ENCODE measurements around the gene MESD. TPM values are rescaled to one million over a fixed set of nuclear protein-coding genes. Genes with fewer than 3 reads are reported as not detected.

The MESD gene
- total and polyA plus RNA-seq, 9 of the 15 experiments (the other 6 are each of a cell fraction or from before 2014, with no cell fraction given), result 11.3 to 39.7 (median 22.8) TPM

- peak; percentile 48; the same call in 1 of the 2 replicates for TF ChIP-seq JUND (IDR thresholded peaks at IDR 0.05; ENCODE audit: borderline replicate concordance, low read depth, low read length)
- TF ChIP-seq JUND (tag; IDR thresholded peaks at IDR 0.05; ENCODE audit: borderline replicate concordance, low read depth, low read length), result peak; percentile 37; the same call in 1 of the 3 replicates
- no peak for TF ChIP-seq FOXJ2 (tag; IDR thresholded peaks at IDR 0.05)
- peak; percentile 58 for TF ChIP-seq MEIS2 (IDR thresholded peaks at IDR 0.05; ENCODE audit: partially characterized antibody)
- TF ChIP-seq SP2 (IDR thresholded peaks at IDR 0.05; ENCODE audit: extremely low read depth, low read depth, low read length, poor library complexity, severe bottlenecking), result no peak
- no peak for TF ChIP-seq GTF2B (IDR thresholded peaks at IDR 0.05; ENCODE audit: extremely low read depth, insufficient read length)
- no peak for TF ChIP-seq RBFOX2 (IDR thresholded peaks at IDR 0.05; ENCODE audit: low read depth, low read length)
- TF ChIP-seq ATF7 (IDR thresholded peaks at IDR 0.05), result peak; percentile 33; the same call in 1 of the 2 replicates
- no peak for TF ChIP-seq CHCHD3 (CRISPR knock-in tag; IDR thresholded peaks at IDR 0.05)
- no peak for TF ChIP-seq ZNF583 (CRISPR knock-in tag; IDR thresholded peaks at IDR 0.05)
- no peak for TF ChIP-seq ZNF23 (CRISPR knock-in tag; IDR thresholded peaks at IDR 0.05)
- TF ChIP-seq ZNF740 (CRISPR knock-in tag; IDR thresholded peaks at IDR 0.05), result no peak
- no peak for TF ChIP-seq ZNF740 (tag; IDR thresholded peaks at IDR 0.05)
- TF ChIP-seq SUPT5H (IDR thresholded peaks at IDR 0.05), result no peak
- TF ChIP-seq VEZF1 (CRISPR knock-in tag; IDR thresholded peaks at IDR 0.05), result peak; percentile 47; the same call in 1 of the 2 replicates
- TF ChIP-seq ZNF165 (CRISPR knock-in tag; IDR thresholded peaks at IDR 0.05; ENCODE audit: borderline replicate concordance), result no peak
- no peak for TF ChIP-seq ZBTB33 (CRISPR knock-in tag; IDR thresholded peaks at IDR 0.05)
- TF ChIP-seq SMARCE1 (IDR thresholded peaks at IDR 0.05), result peak; percentile 82
- TF ChIP-seq EP300 (IDR thresholded peaks at IDR 0.05; ENCODE audit: low read length), result peak; percentile 81
- 0 out of 2 replicates have a peak, but pooled peaks have one; percentile 27 for TF ChIP-seq PTBP1 (IDR thresholded peaks at IDR 0.05; ENCODE audit: low read depth, low read length)
- 0 out of 4 replicates have a peak, but pooled peaks of 1 of the 2 experiments have one; percentile 24 for TF ChIP-seq NONO (IDR thresholded peaks at IDR 0.05; ENCODE audit: low read depth in 2 of 2, low read length in 1 of 2)
- no peak for TF ChIP-seq ETV6 (IDR thresholded peaks at IDR 0.05; ENCODE audit: borderline replicate concordance in 1 of 2, low read depth in 2 of 2, low read length in 1 of 2)
- no peak for TF ChIP-seq ETV6 (CRISPR knock-in tag; IDR thresholded peaks at IDR 0.05; ENCODE audit: borderline replicate concordance)
- no peak for TF ChIP-seq MEF2A (IDR thresholded peaks at IDR 0.05; ENCODE audit: control insufficient read depth, low read depth, low read length)
- TF ChIP-seq PPARD (CRISPR knock-in tag; IDR thresholded peaks at IDR 0.05), result no peak
- no peak for TF ChIP-seq CHD2 (IDR thresholded peaks at IDR 0.05; ENCODE audit: low read depth, low read length)
These were observed 87.3 kb downstream of the MESD start (continued) for GRCh38 chr15:80902298-80902801.
